HepG2 (cell line): Measurements from ENCODE around the gene ALK. TPM values are rescaled to one million over a fixed set of nuclear protein-coding genes. Genes with fewer than 3 reads are reported as not detected.

Experiments used
- ATAC-seq: fragments of 200-7000 bp; cut with Tn5 transposase; 3 replicates; pipeline ENCODE4 v1.9.1; 2020; ENCODE audit warnings: mild to moderate bottlenecking, moderate library complexity
- BruUV-seq: library from RNA; stranded (reverse); fragments of 400-500 nt; replicated peaks from 2 replicates; lab custom pipeline; 2021; lab: Mats Ljungman, UMichigan
- CTCF ChIA-PET: fragments of 300-600 bp; formaldehyde crosslinking; extraction: SDS; loops from one replicate; lab custom pipeline; 2021; ENCODE audit warnings: low total read pairs, inconsistent platforms, low intra/inter-chr PET ratio; lab: Yijun Ruan, JAX
- POLR2A ChIA-PET: fragments of 350-600 bp; sonication (Branson Sonifier 250); formaldehyde crosslinking; loops from one replicate; lab custom pipeline; 2020; ENCODE audit warnings: antibody characterized with exemption, inconsistent platforms; lab: Yijun Ruan, JAX
- DNase-seq: peaks from one replicate; pipeline ENCODE4 v3.0.0-alpha.2; 2015; ENCODE audit warnings: low spot score
- FAIRE-seq: peaks from 3 replicates; lab custom pipeline; 2011; peaks lifted over from hg19 to GRCh38; lab: Jason Lieb, UNC
- H2AFZ ChIP-seq: one replicate; pipeline ENCODE4 v1.6.1; 2011; ENCODE audit warnings: low read length, inconsistent platforms
- H3K27ac ChIP-seq: fragments of 300-600 bp; 3 replicates; pipeline ENCODE4 v1.8.0; 2011; ENCODE audit warnings: mixed run types, mild to moderate bottlenecking, mixed read lengths, low read length, inconsistent platforms; ENCODE audit not compliant: insufficient read depth; ENCODE audit errors: extremely low read length
- H3K27me3 ChIP-seq, 2 experiments: fragments of 200-600 bp in 1 of 2; 2 replicates in 1 of 2; 3 replicates in 1 of 2; pipeline versions ENCODE4 v1.6.0 to v1.8.0; 2011; ENCODE audit warnings: low read length in 2 of 2, mild to moderate bottlenecking in 2 of 2, moderate library complexity in 2 of 2, inconsistent platforms in 1 of 2; ENCODE audit not compliant: insufficient read depth in 2 of 2, control insufficient read depth in 1 of 2
- H3K36me3 ChIP-seq, 2 experiments: fragments of 200-600 bp in 1 of 2; replicated peaks in 1 of 2; 2 replicates in 1 of 2; 3 replicates in 1 of 2; pipeline versions ENCODE4 v1.5.1 to v1.8.0; 2011; ENCODE audit warnings: low read length in 2 of 2, inconsistent platforms in 1 of 2; ENCODE audit not compliant: insufficient read depth in 2 of 2, control insufficient read depth in 1 of 2
- H3K4me1 ChIP-seq: 2 replicates; pipeline ENCODE4 v1.5.1; 2012; ENCODE audit warnings: low read length, inconsistent platforms; ENCODE audit not compliant: insufficient read depth
- H3K4me2 ChIP-seq: 2 replicates; pipeline ENCODE4 v1.6.0; 2011; ENCODE audit warnings: low read depth, low read length, inconsistent platforms
- H3K4me3 ChIP-seq, 3 experiments: fragments of 200-600 bp in 1 of 3; sonication (generic), shearing (Covaris generic) in 1 of 3; replicated peaks in 1 of 3; 2 replicates each; pipeline ENCODE4 v1.5.1; 2011 to 2016; ENCODE audit warnings: low read length in 3 of 3, inconsistent platforms in 2 of 3, low read depth in 2 of 3, mild to moderate bottlenecking in 2 of 3, control low read depth in 1 of 3, mixed read lengths in 1 of 3; ENCODE audit not compliant: insufficient read depth in 1 of 3
- H3K79me2 ChIP-seq: one replicate; pipeline ENCODE4 v1.6.1; 2011; ENCODE audit warnings: low read length, inconsistent platforms; ENCODE audit not compliant: insufficient read depth
- H3K9ac ChIP-seq: 2 replicates; pipeline ENCODE4 v1.6.0; 2011; ENCODE audit warnings: mild to moderate bottlenecking, low read depth, low read length, inconsistent platforms; ENCODE audit not compliant: insufficient read depth
- H3K9me3 ChIP-seq: 2 replicates; pipeline ENCODE4 v1.5.1; 2012; ENCODE audit warnings: mild to moderate bottlenecking, low read length
- H4K20me1 ChIP-seq: 2 replicates; pipeline ENCODE4 v1.6.0; 2011; ENCODE audit warnings: inconsistent platforms, mild to moderate bottlenecking, low read length, moderate library complexity; ENCODE audit not compliant: insufficient read depth
- CSRNP1 ChIP-seq: sonication (generic); formaldehyde crosslinking; IDR thresholded peaks from 2 replicates; pipeline ENCODE4 v1.8.1; 2023; ENCODE audit warnings: mild to moderate bottlenecking, missing genetic modification reagents
- SP140L ChIP-seq: sonication (generic); formaldehyde crosslinking; IDR thresholded peaks from 2 replicates; pipeline ENCODE4 v1.4.0; 2020; ENCODE audit warnings: missing genetic modification reagents, borderline replicate concordance
- SP5 ChIP-seq: IDR thresholded peaks from 2 replicates; pipeline ENCODE4 v1.6.1; 2016; ENCODE audit warnings: low read depth, borderline replicate concordance
- TAF1 ChIP-seq: sonication (generic); formaldehyde crosslinking; IDR thresholded peaks from 2 replicates; pipeline ENCODE4 v1.4.0; 2020; ENCODE audit warnings: missing genetic modification reagents
- TIGD3 ChIP-seq: sonication (generic); formaldehyde crosslinking; IDR thresholded peaks from 2 replicates; pipeline ENCODE4 v1.5.1; 2020; ENCODE audit warnings: mild to moderate bottlenecking, missing genetic modification reagents, borderline replicate concordance
- YY1 ChIP-seq: IDR thresholded peaks from 2 replicates; pipeline ENCODE4 v1.6.1; 2011; ENCODE audit warnings: low read length, low read depth, moderate library complexity, mild to moderate bottlenecking; ENCODE audit not compliant: insufficient read depth, insufficient replicate concordance
- ZNF180 ChIP-seq: sonication (generic); formaldehyde crosslinking; IDR thresholded peaks from 2 replicates; pipeline ENCODE4 v1.4.0; 2020; ENCODE audit warnings: low read depth, missing genetic modification reagents, borderline replicate concordance
- ZNF224 ChIP-seq: sonication (generic); formaldehyde crosslinking; IDR thresholded peaks from 2 replicates; pipeline ENCODE4 v1.5.0; 2020; ENCODE audit warnings: mild to moderate bottlenecking, missing genetic modification reagents
- ZNF3 ChIP-seq: IDR thresholded peaks from 2 replicates; pipeline ENCODE4 v1.7.0; 2017; ENCODE audit warnings: inconsistent platforms
- ZNF326 ChIP-seq: sonication (generic); formaldehyde crosslinking; IDR thresholded peaks from 2 replicates; pipeline ENCODE4 v1.4.0; 2020; ENCODE audit warnings: missing genetic modification reagents, borderline replicate concordance
- ZNF513 ChIP-seq: sonication (generic); formaldehyde crosslinking; conservative IDR thresholded peaks from 2 replicates; pipeline ENCODE4 v1.5.0; 2020; ENCODE audit warnings: missing genetic modification reagents
- ZNF598 ChIP-seq: sonication (generic); formaldehyde crosslinking; IDR thresholded peaks from 2 replicates; pipeline ENCODE4 v1.5.1; 2020; ENCODE audit warnings: mild to moderate bottlenecking, missing genetic modification reagents, borderline replicate concordance
- WGBS: methylation state at CpG from one replicate; pipeline ENCODE4 v1.1.6; 2017; ENCODE audit warnings: low lambda C conversion rate; 5-methylcytosine and 5-hydroxymethylcytosine counted together
- in situ Hi-C: cut with HindIII; loops from 2 replicates; pipeline ENCODE4 v1.10.0; 2017; ENCODE audit warnings: low pct_unique_long_range_greater_than_20kb; ENCODE audit not compliant: extremely low pct_ligation_motif_present
- intact Hi-C: fragments of 100-400 bp; cut with micrococcal nuclease; formaldehyde crosslinking; loops from one replicate; pipeline ENCODE4 v1.10.0; 2022; ENCODE audit not compliant: unreplicated experiment
- polyA plus RNA-seq, 8 experiments: library from polyadenylated mRNA; depleted of rRNA in 3 of 8; stranded (reverse) in 7 of 8; unstranded in 1 of 8; fragments of >200 nt; fragmentation: Illumina TruSeq in 4 of 8; extraction: Trizol in 4 of 8; gene quantifications; 2 replicates each; pipeline versions ENCODE4 v1.2.1 to v1.2.3, GENCODE V29; 2011 to 2016; ENCODE audit warnings: low read depth in 4 of 8, missing spikeins in 1 of 8, mixed read lengths in 1 of 8; ENCODE audit not compliant: insufficient read depth in 1 of 8
- total RNA-seq, 5 experiments: library from RNA; depleted of rRNA; stranded (reverse); fragments of >200 nt; fragmentation: Illumina TruSeq; extraction: Trizol; gene quantifications; 2 replicates each; pipeline ENCODE4 v1.2.3, GENCODE V29; 2016; ENCODE audit warnings: low read depth in 1 of 5
- TF ChIP-seq, protein P1 (sequence below): IDR thresholded peaks from 2 replicates; pipeline ENCODE4 v1.6.1; 2016; ENCODE audit warnings: low read depth, missing genetic modification reagents, missing compliant biosample characterization

The ALK gene
- total and polyA plus RNA-seq, 2 of the 13 experiments (the other 11 are each of a cell fraction or from before 2014, with no cell fraction given), result not detected

- TF ChIP-seq ZNF224 (no peak), ZNF598 (no peak)
- TF ChIP-seq, protein P1, sequence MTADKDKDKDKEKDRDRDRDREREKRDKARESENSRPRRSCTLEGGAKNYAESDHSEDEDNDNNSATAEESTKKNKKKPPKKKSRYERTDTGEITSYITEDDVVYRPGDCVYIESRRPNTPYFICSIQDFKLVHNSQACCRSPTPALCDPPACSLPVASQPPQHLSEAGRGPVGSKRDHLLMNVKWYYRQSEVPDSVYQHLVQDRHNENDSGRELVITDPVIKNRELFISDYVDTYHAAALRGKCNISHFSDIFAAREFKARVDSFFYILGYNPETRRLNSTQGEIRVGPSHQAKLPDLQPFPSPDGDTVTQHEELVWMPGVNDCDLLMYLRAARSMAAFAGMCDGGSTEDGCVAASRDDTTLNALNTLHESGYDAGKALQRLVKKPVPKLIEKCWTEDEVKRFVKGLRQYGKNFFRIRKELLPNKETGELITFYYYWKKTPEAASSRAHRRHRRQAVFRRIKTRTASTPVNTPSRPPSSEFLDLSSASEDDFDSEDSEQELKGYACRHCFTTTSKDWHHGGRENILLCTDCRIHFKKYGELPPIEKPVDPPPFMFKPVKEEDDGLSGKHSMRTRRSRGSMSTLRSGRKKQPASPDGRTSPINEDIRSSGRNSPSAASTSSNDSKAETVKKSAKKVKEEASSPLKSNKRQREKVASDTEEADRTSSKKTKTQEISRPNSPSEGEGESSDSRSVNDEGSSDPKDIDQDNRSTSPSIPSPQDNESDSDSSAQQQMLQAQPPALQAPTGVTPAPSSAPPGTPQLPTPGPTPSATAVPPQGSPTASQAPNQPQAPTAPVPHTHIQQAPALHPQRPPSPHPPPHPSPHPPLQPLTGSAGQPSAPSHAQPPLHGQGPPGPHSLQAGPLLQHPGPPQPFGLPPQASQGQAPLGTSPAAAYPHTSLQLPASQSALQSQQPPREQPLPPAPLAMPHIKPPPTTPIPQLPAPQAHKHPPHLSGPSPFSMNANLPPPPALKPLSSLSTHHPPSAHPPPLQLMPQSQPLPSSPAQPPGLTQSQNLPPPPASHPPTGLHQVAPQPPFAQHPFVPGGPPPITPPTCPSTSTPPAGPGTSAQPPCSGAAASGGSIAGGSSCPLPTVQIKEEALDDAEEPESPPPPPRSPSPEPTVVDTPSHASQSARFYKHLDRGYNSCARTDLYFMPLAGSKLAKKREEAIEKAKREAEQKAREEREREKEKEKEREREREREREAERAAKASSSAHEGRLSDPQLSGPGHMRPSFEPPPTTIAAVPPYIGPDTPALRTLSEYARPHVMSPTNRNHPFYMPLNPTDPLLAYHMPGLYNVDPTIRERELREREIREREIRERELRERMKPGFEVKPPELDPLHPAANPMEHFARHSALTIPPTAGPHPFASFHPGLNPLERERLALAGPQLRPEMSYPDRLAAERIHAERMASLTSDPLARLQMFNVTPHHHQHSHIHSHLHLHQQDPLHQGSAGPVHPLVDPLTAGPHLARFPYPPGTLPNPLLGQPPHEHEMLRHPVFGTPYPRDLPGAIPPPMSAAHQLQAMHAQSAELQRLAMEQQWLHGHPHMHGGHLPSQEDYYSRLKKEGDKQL, result no peak
Measured at GRCh38 chr2:29808321-29808720, 113.1 kb downstream of the ALK start (continued).

DNA sequence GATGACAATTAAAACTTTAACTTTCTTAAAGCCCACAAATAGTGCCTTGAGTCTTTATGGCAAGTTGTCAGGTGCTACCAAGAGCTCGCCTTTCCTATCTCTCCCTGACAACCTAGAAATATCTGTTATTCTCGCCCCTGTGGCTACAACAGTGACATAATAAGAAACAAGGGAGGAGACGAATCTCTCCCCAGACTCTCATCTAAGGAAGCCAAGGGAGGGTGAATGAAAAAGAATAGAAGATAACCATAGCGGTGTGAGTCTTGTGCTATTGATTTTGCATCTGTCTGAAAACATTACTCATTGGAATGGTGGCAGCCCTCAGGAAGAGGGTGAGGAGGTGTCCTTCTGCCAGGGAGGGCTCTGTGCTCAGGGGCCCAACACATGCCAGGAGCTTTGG is 114.3 kb downstream of the ALK start:
- ChIA-PET POLR2A (no interaction called here), CTCF (no interaction called here)
- no peaks in the 10 kb centered on the region for H3K79me2 ChIP-seq
- no peaks in the 10 kb centered on the region for H3K9me3 ChIP-seq
- no peak overlapping the region for H3K27ac ChIP-seq
- H2AFZ ChIP-seq, result no peak overlapping the region
- peaks cover 0 to 5% of the 10 kb centered on the region in 2 experiments; a peak in 1 of 5 replicates for H3K27me3 ChIP-seq
- no TSS peak for BruUV-seq
- H3K9ac ChIP-seq, result no peak overlapping the region
- 3% methylated on average over 4 of the region's 4 CpGs for WGBS
- DNase-seq (no peak), FAIRE-seq (no peak), ATAC-seq (no peak)
- no peak overlapping the region for H3K4me3 ChIP-seq
- H3K4me1 ChIP-seq, result no peaks in the 10 kb centered on the region
- H3K36me3 ChIP-seq, result no peaks in the 10 kb centered on the region
- in situ Hi-C loops, result no loop called here
- no peaks in the 10 kb centered on the region for H4K20me1 ChIP-seq
- no peak overlapping the region for H3K4me2 ChIP-seq
- intact Hi-C loops, result no loop called here
- TF ChIP-seq TIGD3 (no peak), ZNF513 (CRISPR knock-in tag) (no peak), SP140L (CRISPR knock-in tag) (no peak), ZNF180 (no peak), YY1 (no peak), TAF1 (CRISPR knock-in tag) (no peak), CSRNP1 (CRISPR knock-in tag) (no peak), ZNF3 (CRISPR knock-in tag) (no peak), ZNF326 (CRISPR knock-in tag) (no peak), SP5 (CRISPR knock-in tag) (no peak)
